Neuron (in vitro differentiated cells): ENCODE data around the gene TMTC4.
"Not testable (repeated sequence)": the region's sequence is repeated elsewhere in the genome, so short reads cannot be mapped to it uniquely, and the experiment has no call there.

ENCODE experiments used
- H2AFZ ChIP-seq: one replicate; pipeline ENCODE4 v1.6.1; 2013; ENCODE audit warnings: low read depth, mild to moderate bottlenecking, inconsistent platforms, low read length, moderate library complexity
- H3K27me3 ChIP-seq: one replicate; pipeline ENCODE4 v1.6.1; 2013; ENCODE audit warnings: low read length; ENCODE audit not compliant: insufficient read depth
- H3K36me3 ChIP-seq: one replicate; pipeline ENCODE4 v1.6.1; 2013; ENCODE audit warnings: low read length; ENCODE audit not compliant: insufficient read depth
- H3K4me1 ChIP-seq: one replicate; pipeline ENCODE4 v1.6.1; 2013; ENCODE audit warnings: low read length; ENCODE audit not compliant: insufficient read depth
- H3K4me3 ChIP-seq: 2 replicates; pipeline ENCODE4 v1.5.1; 2013; ENCODE audit warnings: mild to moderate bottlenecking, low read length, moderate library complexity
- H3K9me3 ChIP-seq: one replicate; pipeline ENCODE4 v1.6.1; 2013; ENCODE audit warnings: low read length

The TMTC4 gene

DNA sequence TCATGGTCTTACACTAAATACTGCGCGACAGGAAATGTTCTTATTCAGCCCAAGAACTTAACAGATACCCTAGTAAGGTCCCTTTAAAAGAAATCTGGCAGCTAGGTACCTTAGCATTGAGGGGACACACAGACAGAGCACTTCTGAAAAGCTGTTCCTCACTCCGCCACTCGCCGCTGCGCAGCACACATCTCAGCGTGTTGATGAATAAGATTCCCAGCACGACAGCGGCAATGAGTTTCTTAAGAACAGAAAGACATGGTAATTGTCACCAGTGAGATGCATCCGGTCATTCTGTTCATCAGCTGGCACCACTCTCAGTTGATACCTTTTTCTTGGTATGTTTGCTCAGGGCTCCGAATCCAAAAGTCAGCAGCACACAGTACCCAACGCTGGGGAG, 39.9 kb downstream of the TMTC4 start:
- Histone ChIP-seq H3K27me3 (no peaks in the 10 kb centered on the region), H2AFZ (no peak overlapping the region), H3K4me1 (peaks cover 18% of the 10 kb centered on the region), H3K9me3 (no peaks in the 10 kb centered on the region), H3K4me3 (no peak overlapping the region), H3K36me3 (peaks cover 50% of the 10 kb centered on the region)

DNA sequence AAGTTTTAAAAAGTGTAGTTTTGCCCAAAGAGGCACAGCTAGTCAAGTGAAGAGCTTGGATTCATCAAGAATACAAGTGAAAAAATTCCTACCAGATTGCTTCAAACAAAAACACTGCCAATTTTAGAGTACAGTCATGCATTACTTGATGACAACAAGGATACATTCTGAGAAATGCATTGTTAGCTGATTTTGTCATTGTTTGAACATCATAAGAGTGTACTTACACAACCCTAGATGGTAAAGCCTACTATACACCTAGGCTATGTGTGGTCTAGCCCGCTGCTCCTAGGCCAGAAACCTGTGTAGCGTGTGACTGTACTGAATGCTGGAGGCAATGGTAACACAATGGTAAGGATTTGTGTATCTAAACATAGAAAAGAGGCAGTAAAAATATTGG, 41.1 kb downstream of the TMTC4 start:
- Histone ChIP-seq H2AFZ (no peak overlapping the region), H3K27me3 (no peaks in the 10 kb centered on the region), H3K9me3 (no peaks in the 10 kb centered on the region), H3K4me1 (peaks cover 19% of the 10 kb centered on the region), H3K36me3 (peaks cover 56% of the 10 kb centered on the region), H3K4me3 (no peak overlapping the region)

DNA sequence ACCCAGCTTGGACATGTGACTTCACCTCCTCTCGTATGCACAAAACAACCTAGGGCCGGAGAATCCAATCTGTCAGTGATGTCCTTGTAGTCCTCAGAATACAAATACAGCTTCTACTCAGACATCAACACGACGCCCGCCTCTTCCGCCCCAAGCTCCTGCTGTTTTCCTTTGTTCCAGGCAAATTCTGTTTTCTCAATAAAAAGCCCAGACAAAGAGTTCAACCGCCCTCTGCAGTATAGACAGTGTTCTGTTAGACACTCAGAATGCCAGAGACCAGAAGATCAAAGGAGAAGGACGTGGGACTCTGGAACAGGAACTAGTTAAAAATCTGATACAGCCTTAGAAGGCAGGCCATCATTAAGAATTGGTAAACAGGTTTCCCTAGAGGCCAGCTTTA, 44.0 kb downstream of the TMTC4 start:
- Histone ChIP-seq H3K9me3 (no peaks in the 10 kb centered on the region), H3K4me3 (no peak overlapping the region), H3K36me3 (peaks cover 44% of the 10 kb centered on the region), H3K4me1 (peaks cover 19% of the 10 kb centered on the region), H3K27me3 (no peaks in the 10 kb centered on the region), H2AFZ (no peak overlapping the region)

DNA sequence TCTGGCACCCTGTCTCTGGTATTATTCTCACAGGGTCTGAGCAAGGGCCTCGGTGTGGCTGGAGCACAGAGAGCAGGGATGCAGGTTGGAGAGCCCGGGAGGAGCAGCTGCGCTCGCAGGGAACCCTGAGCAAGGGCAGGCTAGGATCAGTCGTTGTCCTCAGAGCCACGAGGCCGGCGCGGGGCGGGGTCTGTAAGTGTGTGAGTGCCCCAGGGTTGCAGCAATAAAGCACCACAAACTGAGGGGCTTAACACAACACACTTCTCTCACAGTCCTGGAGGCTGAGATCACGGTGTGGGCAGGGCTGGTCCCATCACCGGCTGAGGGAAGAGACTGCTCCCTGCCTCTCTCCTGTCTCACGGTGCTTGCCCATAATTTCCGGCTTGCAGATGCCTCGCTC, 47.5 kb downstream of the TMTC4 start:
- Histone ChIP-seq H3K36me3 (peaks cover 42% of the 10 kb centered on the region), H3K27me3 (no peaks in the 10 kb centered on the region), H3K9me3 (peaks cover 2% of the 10 kb centered on the region), H3K4me3 (no peak overlapping the region), H2AFZ (no peak overlapping the region), H3K4me1 (peaks cover 19% of the 10 kb centered on the region)

DNA sequence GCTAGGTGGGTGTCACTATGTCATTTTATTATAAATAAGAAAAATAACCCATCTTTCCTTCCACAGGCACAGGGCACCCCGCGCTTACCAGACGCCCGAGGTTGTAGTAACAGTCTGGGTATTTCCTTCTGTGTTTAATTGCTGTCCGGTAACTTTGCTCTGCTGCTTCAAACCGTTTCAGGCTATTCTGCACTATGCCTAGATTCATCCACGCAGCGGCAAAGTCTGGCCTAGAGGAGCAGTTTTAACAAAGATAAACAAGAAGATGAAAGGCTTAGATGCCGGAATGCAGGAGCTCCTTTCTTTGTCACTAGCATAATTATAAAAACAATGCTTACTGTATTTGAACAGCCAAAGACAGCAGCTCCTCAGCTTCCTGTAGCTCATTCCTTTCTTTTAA, 49.1 kb downstream of the TMTC4 start:
- no peak overlapping the region for H2AFZ ChIP-seq
- H3K36me3 ChIP-seq = peaks cover 53% of the 10 kb centered on the region
- no peak overlapping the region for H3K4me3 ChIP-seq
- no peaks in the 10 kb centered on the region for H3K27me3 ChIP-seq
- peaks cover 7% of the 10 kb centered on the region for H3K9me3 ChIP-seq
- peaks cover 9% of the 10 kb centered on the region for H3K4me1 ChIP-seq

DNA sequence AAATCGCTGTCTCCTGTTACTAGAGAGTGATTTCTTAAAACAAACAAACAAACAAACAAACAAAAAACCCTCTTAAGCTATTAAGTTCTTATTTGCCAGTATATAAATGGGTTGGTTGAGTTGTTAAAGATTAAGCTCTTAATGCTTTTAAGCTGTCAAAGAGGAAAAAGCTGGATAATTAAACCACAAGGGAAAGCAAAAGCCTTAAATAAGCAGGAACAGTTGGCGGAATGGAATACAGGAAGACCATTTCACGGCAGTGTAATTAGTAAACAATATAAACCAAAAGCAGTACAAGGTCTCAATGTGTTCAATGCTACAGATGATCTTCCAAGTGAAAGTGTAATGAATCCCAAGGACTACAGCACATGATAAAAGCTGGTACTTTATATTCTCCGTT, 53.8 kb downstream of the TMTC4 start:
- no peaks in the 10 kb centered on the region for H3K27me3 ChIP-seq
- H3K4me1 ChIP-seq = no peaks in the 10 kb centered on the region
- H3K4me3 ChIP-seq = no peak overlapping the region
- peaks cover 19% of the 10 kb centered on the region for H3K9me3 ChIP-seq
- H2AFZ ChIP-seq = no peak overlapping the region
- peaks cover 30% of the 10 kb centered on the region for H3K36me3 ChIP-seq

DNA sequence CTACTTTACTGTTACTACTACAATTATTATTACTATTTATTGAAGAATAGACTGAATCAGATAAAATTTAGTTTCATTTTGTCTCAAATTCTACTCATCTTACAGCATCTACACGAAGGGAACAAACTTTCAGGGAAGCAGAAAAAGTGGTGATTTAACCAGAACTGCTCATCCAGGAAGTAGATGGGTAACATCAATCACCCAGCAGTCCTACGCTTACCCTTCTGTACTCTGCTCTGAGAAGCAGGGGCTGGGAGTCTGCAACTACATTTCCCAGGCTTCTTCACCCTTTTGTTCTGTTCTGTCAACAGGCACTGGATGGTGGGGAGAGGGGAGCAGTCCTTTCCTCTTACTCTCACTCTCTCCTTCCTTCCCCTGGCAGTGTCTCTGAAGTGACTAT, 54.7 kb downstream of the TMTC4 start:
- H3K36me3 ChIP-seq = peaks cover 27% of the 10 kb centered on the region

DNA sequence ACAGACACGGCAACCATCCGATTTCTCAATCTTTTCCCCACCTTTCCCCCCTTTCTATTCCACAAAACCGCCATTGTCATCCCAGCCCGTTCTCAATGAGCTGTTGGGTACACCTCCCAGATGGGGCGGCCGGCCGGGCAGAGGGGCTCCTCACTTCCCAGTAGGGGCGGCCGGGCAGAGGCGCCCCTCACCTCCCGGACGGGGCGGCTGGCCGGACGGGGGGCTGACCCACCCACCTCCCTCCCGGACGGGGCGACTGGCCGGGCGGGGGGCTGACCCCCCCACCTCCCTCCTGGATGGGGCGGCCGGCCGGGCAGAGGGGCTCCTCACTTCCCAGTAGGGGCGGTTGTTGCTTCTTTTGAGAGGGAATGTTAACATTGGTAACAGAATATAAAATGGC, 55.7 kb downstream of the TMTC4 start:
- not testable (repeated sequence) for H3K4me1 ChIP-seq, H3K4me3 ChIP-seq, H3K27me3 ChIP-seq, H2AFZ ChIP-seq
- Histone ChIP-seq H3K9me3 (peaks cover 19% of the 10 kb centered on the region), H3K36me3 (peaks cover 19% of the 10 kb centered on the region)

More for the DNA sequence above, 54.7 kb downstream of the TMTC4 start:
- H2AFZ ChIP-seq = no peak overlapping the region
- H3K4me1 ChIP-seq = no peaks in the 10 kb centered on the region
- peaks cover 19% of the 10 kb centered on the region for H3K9me3 ChIP-seq
- H3K27me3 ChIP-seq = no peaks in the 10 kb centered on the region
- no peak overlapping the region for H3K4me3 ChIP-seq

DNA sequence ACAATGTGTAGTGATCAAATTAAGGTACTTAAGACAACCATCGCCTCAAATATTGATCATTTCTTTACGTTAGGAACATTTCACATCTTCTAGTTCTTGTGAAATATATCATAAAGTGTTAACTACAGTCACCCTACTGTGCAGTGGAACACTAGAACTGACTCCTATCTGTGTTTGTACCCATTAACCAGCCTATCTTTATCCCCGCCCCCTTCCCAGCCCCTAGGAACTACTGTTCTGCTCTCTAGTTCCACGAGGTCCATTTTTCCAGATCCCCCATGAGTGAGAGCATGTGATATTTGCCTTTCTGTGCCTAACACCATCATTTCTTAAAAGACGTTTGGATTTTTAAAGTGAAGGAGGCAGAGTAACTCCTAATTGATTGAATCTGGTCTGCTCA, 61.6 kb downstream of the TMTC4 start:
- Histone ChIP-seq H3K9me3 (peaks cover 3% of the 10 kb centered on the region), H2AFZ (no peak overlapping the region)

DNA sequence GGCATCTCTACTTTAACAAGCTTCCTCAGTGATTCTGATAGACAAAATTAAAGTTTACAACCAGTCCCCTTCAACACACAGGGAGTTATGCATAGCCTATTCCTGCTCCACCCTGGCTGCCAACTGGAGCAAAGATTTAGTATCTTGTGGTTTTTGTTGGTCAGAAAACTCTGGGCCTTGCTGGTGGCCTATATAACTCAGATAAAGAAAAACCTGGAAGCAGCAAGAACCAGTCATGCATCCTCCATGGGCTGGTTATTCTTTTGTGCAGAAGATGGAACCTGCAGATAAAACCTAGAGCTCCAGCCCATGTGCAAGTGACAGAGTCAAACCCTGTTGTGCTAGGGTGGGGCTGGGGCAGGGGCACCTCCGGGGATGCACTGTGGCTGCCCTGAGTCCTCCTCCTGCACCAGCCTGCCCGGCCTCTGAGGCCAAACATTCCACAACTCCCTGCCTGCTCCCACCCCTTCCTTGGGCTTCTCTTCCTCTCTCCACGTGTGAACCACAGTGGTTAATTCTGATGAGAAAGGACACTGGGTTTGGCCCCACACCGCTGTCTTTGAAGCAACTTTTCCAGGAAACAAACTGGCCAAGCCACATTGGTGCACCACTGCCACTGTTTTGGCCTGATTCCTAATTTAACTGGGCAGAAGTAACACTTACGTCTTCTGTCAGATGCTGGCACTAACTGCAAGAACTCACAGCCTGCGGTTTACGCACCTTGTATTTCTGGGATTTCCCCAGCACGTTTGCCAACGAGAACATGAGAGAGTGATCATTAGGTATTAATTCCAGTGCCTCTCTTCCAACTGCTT, 62.7 kb downstream of the TMTC4 start:
- H3K36me3 ChIP-seq = peaks cover 37% of the 10 kb centered on the region
- H3K4me3 ChIP-seq = no peak overlapping the region
- no peak overlapping the region for H2AFZ ChIP-seq
- no peaks in the 10 kb centered on the region for H3K27me3 ChIP-seq
- no peaks in the 10 kb centered on the region for H3K9me3 ChIP-seq
- no peaks in the 10 kb centered on the region for H3K4me1 ChIP-seq

More for the DNA sequence above, 61.6 kb downstream of the TMTC4 start:
- no peak overlapping the region for H3K4me3 ChIP-seq
- H3K27me3 ChIP-seq = no peaks in the 10 kb centered on the region
- no peaks in the 10 kb centered on the region for H3K4me1 ChIP-seq
- peaks cover 27% of the 10 kb centered on the region for H3K36me3 ChIP-seq

DNA sequence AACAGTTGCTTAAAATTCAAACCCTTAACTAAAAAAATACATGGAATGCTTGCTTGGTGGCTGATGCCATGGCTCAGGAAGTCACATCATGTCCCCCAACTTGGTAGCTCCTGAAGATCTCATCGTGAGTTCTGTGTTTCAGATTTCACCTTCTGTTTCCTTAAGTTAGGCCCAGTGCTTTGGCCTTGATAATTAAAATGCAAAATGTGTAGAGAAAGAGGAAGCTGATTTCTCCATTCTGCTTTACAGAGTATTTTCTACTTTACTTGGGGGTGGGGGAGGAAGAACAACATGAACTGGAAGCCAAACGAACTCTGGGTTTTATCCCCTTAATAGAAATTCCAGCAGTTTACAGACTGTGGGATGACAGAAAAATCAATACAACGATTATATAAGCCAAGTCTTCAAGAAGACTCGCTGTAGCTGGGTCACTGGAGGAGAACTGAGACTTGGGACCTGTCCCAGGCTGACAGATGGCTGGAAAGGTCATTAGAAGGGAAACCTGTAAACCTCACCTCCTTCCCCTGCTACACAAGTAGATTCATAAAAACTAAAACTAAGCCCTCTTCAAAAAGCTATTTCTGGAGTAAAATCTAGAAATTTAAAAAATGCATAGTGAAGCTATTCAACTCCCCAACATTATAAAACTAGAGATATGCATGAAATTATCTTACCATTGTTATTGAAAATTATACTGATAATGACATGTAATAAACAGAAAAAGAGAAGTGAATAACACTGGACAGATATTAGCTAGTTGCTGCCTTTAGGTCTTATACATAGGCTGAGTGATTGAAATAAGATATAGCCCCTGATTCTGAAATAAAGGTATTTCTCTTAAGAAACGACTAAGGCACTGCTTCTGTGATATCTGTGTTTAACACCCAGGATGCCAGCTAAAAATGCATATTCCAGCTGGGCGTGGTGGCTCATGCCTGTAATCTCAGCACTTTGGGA, 63.9 kb downstream of the TMTC4 start:
- peaks cover 43% of the 10 kb centered on the region for H3K36me3 ChIP-seq

DNA sequence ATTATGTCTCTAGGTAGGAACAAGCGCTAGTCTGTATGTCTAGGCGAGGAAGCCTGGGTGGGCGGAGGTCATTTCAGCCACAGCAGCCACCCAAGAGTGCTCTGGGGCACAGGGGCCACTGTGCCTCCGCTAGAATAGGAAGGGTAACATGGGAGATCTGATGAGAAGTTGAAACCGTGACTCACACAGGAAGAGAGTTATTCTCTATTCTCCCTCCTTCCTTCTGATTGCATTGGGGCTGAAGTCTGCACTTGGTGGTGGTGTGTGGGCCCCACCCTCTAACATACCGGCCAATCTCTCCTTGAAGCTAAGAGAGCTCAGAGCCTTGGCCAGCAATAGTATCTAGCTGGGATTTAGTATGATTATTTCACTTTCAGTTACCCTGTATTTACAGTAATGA, 65.7 kb downstream of the TMTC4 start:
- Histone ChIP-seq H3K4me1 (no peaks in the 10 kb centered on the region), H3K36me3 (peaks cover 50% of the 10 kb centered on the region), H3K9me3 (no peaks in the 10 kb centered on the region), H2AFZ (no peak overlapping the region), H3K27me3 (no peaks in the 10 kb centered on the region), H3K4me3 (no peak overlapping the region)

More for the DNA sequence above, 63.9 kb downstream of the TMTC4 start:
- Histone ChIP-seq H2AFZ (no peak overlapping the region), H3K27me3 (no peaks in the 10 kb centered on the region), H3K9me3 (no peaks in the 10 kb centered on the region), H3K4me3 (no peak overlapping the region), H3K4me1 (no peaks in the 10 kb centered on the region)

DNA sequence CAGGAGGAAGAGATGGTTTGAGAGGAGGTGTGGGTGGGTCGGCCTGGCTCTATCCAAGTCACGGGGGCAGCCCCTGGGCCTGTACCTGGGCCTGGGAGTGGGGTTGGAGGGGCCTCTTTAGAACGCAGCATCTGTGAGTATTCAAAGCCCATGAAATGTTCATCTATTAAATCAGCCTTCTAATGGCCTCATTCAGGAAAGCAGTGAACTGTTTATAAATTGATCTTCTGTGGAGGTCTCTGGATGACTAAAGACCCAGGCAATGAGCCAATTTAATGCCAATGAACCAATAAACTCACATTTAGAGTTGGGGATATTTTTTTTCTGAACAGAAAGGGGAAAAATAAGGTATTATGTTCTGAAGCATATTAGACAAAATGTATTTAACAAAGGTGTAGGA, 66.1 kb downstream of the TMTC4 start:
- H3K36me3 ChIP-seq = peaks cover 52% of the 10 kb centered on the region
- no peaks in the 10 kb centered on the region for H3K27me3 ChIP-seq
- H3K4me3 ChIP-seq = no peak overlapping the region
- H3K9me3 ChIP-seq = no peaks in the 10 kb centered on the region
- H3K4me1 ChIP-seq = no peaks in the 10 kb centered on the region
- no peak overlapping the region for H2AFZ ChIP-seq
